Measurements from ENCODE around the gene EFNA5.

DNA sequence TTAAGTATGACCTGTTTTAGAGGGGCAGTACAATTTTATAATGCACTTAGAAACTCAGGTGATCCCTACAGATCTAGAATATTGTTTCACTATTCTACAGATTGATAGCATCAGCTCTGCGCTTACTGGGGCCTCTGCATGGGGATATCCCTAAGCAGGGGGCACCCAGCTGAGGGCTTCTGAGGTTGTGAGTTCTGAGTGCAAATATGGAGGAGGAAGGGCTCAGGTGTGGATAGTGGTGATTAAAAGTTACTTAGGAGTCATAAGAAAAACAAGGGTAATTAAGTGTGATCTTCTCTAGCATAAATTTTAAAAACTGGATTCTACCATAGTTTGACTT is 274.4 kb downstream of the EFNA5 start:
- TF ChIP-seq, protein P1, sequence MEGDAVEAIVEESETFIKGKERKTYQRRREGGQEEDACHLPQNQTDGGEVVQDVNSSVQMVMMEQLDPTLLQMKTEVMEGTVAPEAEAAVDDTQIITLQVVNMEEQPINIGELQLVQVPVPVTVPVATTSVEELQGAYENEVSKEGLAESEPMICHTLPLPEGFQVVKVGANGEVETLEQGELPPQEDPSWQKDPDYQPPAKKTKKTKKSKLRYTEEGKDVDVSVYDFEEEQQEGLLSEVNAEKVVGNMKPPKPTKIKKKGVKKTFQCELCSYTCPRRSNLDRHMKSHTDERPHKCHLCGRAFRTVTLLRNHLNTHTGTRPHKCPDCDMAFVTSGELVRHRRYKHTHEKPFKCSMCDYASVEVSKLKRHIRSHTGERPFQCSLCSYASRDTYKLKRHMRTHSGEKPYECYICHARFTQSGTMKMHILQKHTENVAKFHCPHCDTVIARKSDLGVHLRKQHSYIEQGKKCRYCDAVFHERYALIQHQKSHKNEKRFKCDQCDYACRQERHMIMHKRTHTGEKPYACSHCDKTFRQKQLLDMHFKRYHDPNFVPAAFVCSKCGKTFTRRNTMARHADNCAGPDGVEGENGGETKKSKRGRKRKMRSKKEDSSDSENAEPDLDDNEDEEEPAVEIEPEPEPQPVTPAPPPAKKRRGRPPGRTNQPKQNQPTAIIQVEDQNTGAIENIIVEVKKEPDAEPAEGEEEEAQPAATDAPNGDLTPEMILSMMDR (IDR thresholded peaks at IDR 0.05) = no peak
- no peak for TF ChIP-seq POLR2A (IDR thresholded peaks at IDR 0.05)

Data from lower leg skin (tissue), 3 donors.